Mammary epithelial cell (primary cell): ENCODE results near the gene MTFMT.

Experiments used
- CTCF ChIP-seq, 2 donors: IDR thresholded peaks in 1 of 2; conservative IDR thresholded peaks in 1 of 2; 2 replicates each; pipeline ENCODE4 v1.5.1; 2011 to 2012; ENCODE audit warnings: inconsistent platforms in 2 of 2, low read length in 2 of 2, mild to moderate bottlenecking in 2 of 2, control low read depth in 1 of 2, low read depth in 1 of 2; ENCODE audit not compliant: insufficient read depth in 1 of 2; ENCODE audit errors: extremely low read depth in 1 of 2
- EZH2 ChIP-seq: IDR thresholded peaks from 2 replicates; pipeline ENCODE4 v1.6.1; 2012; ENCODE audit warnings: low read length, inconsistent platforms, borderline replicate concordance

DNA sequence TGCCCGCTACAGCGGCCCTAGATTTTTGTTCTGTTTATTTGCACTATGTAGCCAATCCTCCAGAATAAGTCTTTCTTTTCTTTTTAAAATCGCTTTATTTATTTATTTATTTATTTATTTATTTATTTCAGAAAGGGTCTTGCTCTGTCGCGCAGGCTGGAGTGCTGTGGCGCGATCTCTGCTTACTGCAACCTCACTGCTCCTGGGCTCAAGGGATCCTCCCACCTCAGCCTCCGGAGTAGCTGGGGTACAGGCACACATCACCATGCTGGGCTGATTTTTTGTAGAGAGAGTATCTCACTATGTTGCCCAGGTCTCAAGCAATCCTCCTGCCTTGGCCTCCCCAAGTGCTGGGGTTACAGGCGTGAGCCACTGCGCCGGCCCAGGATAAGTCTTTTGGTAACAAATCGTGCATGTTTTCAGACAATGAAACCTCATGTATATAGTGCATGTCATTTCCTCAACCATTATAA lies 333 bp upstream of the MTFMT start:
- TF ChIP-seq CTCF (conservative IDR thresholded peaks at IDR 0.05 in 1 of 2, IDR thresholded peaks at IDR 0.05 in 1 of 2; ENCODE audit: extremely low read depth in 1 of 2, insufficient read depth in 1 of 2, low read depth in 1 of 2, low read length in 2 of 2) (no peak), EZH2 (no peak)
